K562 (cell line): Measurements from ENCODE around the gene CCDC9. TPM values are rescaled to one million over a fixed set of nuclear protein-coding genes. Genes with fewer than 3 reads are reported as not detected.

ENCODE experiments used
- CBX5 ChIP-seq: IDR thresholded peaks from 2 replicates; pipeline ENCODE4 v1.6.1; 2014; ENCODE audit warnings: low read depth, borderline replicate concordance
- GATAD2B ChIP-seq: fragments of 450-650 bp; IDR thresholded peaks from 2 replicates; pipeline ENCODE4 v1.6.1; 2017; ENCODE audit warnings: mild to moderate bottlenecking, borderline replicate concordance
- HDAC8 ChIP-seq: fragments of 450-650 bp; IDR thresholded peaks from 2 replicates; pipeline ENCODE4 v1.6.1; 2016; ENCODE audit warnings: mild to moderate bottlenecking, missing genetic modification characterization, moderate library complexity, missing compliant biosample characterization
- HEY1 ChIP-seq: fragments of 250-450 bp; sonication (Bioruptor Pico); IDR thresholded peaks from 2 replicates; pipeline ENCODE4 v1.5.0; 2020; ENCODE audit warnings: mild to moderate bottlenecking, moderate library complexity, borderline replicate concordance
- POU5F1 ChIP-seq: fragments of 150-350 bp; IDR thresholded peaks from 2 replicates; pipeline ENCODE4 v1.6.1; 2014; ENCODE audit warnings: borderline replicate concordance, low read length, low read depth, mild to moderate bottlenecking; ENCODE audit not compliant: partially characterized antibody
- PURB ChIP-seq: sonication (generic); formaldehyde crosslinking; IDR thresholded peaks from 2 replicates; pipeline ENCODE4 v1.9.0; 2021; ENCODE audit warnings: low read depth, mild to moderate bottlenecking, missing genetic modification reagents
- RBM14 ChIP-seq: fragments of 200-400 bp; formaldehyde crosslinking; IDR thresholded peaks from 2 replicates; pipeline ENCODE4 v1.6.1; 2018; ENCODE audit warnings: low read depth, mild to moderate bottlenecking, low read length, moderate library complexity, borderline replicate concordance; ENCODE audit not compliant: insufficient read depth
- ZNF217 ChIP-seq: sonication (generic); formaldehyde crosslinking; IDR thresholded peaks from 2 replicates; pipeline ENCODE4 v1.8.0; 2022; ENCODE audit warnings: mild to moderate bottlenecking, missing genetic modification reagents
- polyA plus RNA-seq, 8 experiments: library from polyadenylated mRNA; depleted of rRNA in 4 of 8; stranded (reverse) in 5 of 8; unstranded in 3 of 8; fragments of >200 nt; fragmentation: Nextera tagmentation in 2 of 8; fragmentation: Illumina TruSeq in 1 of 8; extraction: Ambion mirVana in 2 of 8; extraction: Trizol in 1 of 8; gene quantifications; 2 replicates each; pipeline versions ENCODE4 v1.2.1 to v1.2.3, GENCODE V29; 2011 to 2014; ENCODE audit warnings: inconsistent platforms in 1 of 8, missing spikeins in 1 of 8
- total RNA-seq, 7 experiments: library from RNA; depleted of rRNA in 6 of 7; stranded (reverse); fragments of >200 nt in 6 of 7; fragmentation: Illumina TruSeq in 2 of 7; extraction: Trizol in 2 of 7; gene quantifications; 2 replicates each; pipeline versions ENCODE4 v1.2.1 to v1.2.3, GENCODE V29; 2011 to 2021; ENCODE audit warnings: low replicate concordance in 1 of 7
- TF ChIP-seq, protein P1 (sequence below): sonication (generic); formaldehyde crosslinking; IDR thresholded peaks from 2 replicates; pipeline ENCODE4 v1.8.0; 2023; ENCODE audit warnings: mild to moderate bottlenecking, missing genetic modification reagents
- TF ChIP-seq, protein P2 (sequence below), 2 experiments: fragments of 450-650 bp; IDR thresholded peaks; 2 replicates each; pipeline ENCODE4 v1.6.1; 2016; ENCODE audit warnings: mild to moderate bottlenecking in 2 of 2, borderline replicate concordance in 1 of 2, low read depth in 1 of 2, moderate library complexity in 1 of 2
- TF ChIP-seq, protein P3 (sequence below): IDR thresholded peaks from 2 replicates; pipeline ENCODE4 v1.6.1; 2014; ENCODE audit warnings: antibody characterized with exemption

CCDC9 gene
- total and polyA plus RNA-seq, 9 of the 15 experiments (the other 6 are each of a cell fraction or from before 2014, with no cell fraction given) = 0.23 to 38.6 (median 8.4) TPM

DNA sequence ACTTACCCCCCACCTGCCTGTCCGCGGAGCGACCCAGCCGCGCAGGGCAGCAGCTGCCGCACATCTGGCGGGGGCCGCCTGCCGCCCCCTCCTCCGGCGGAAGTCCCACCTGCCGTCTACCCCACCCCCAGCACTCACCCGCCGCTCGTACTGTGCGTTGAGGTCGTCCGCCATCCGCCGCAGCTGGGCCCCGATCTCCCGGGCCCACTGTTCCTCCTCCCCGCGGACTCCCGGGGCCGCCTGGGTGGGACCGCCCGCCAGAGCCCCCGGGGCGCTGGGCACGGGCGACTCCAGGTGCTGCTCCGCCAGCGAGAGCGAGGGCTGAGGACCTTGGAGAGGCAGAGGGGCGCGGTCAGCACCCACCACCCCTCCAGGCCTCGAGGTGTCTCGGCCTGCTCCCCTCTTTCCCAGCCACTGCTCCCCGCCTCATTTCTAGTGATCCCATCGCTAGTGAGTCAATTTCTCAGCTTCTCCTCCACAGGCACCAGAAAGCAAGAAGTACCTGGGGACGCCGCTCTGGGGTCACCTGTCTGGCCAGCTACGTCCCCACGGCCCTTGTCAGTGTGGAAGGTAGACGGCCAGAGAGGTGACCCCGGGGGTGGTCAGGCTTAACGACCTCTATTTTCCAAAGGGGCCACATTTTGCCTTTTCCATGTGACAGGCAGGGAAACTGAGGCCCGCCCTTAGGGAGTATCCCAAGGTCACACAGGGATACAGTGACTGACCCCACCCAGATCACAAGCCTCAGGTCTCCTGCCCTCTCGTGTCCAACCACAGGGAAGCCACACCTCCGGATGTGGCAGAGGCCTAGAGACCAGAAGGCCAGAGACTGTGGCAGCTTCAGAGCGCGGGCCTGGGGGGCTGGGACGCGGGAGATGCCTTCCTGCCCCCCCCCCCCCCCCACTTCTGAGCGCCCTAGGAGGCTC, 29.6 kb upstream of the CCDC9 start (continued):
- TF ChIP-seq PURB (CRISPR knock-in tag) = no peak
- TF ChIP-seq ZNF217 (CRISPR knock-in tag) = no peak
- no peak for TF ChIP-seq HDAC8
- TF ChIP-seq POU5F1 = no peak
- TF ChIP-seq, protein P1, sequence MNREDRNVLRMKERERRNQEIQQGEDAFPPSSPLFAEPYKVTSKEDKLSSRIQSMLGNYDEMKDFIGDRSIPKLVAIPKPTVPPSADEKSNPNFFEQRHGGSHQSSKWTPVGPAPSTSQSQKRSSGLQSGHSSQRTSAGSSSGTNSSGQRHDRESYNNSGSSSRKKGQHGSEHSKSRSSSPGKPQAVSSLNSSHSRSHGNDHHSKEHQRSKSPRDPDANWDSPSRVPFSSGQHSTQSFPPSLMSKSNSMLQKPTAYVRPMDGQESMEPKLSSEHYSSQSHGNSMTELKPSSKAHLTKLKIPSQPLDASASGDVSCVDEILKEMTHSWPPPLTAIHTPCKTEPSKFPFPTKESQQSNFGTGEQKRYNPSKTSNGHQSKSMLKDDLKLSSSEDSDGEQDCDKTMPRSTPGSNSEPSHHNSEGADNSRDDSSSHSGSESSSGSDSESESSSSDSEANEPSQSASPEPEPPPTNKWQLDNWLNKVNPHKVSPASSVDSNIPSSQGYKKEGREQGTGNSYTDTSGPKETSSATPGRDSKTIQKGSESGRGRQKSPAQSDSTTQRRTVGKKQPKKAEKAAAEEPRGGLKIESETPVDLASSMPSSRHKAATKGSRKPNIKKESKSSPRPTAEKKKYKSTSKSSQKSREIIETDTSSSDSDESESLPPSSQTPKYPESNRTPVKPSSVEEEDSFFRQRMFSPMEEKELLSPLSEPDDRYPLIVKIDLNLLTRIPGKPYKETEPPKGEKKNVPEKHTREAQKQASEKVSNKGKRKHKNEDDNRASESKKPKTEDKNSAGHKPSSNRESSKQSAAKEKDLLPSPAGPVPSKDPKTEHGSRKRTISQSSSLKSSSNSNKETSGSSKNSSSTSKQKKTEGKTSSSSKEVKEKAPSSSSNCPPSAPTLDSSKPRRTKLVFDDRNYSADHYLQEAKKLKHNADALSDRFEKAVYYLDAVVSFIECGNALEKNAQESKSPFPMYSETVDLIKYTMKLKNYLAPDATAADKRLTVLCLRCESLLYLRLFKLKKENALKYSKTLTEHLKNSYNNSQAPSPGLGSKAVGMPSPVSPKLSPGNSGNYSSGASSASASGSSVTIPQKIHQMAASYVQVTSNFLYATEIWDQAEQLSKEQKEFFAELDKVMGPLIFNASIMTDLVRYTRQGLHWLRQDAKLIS (CRISPR knock-in tag) = peak; percentile 93
- TF ChIP-seq, protein P2, sequence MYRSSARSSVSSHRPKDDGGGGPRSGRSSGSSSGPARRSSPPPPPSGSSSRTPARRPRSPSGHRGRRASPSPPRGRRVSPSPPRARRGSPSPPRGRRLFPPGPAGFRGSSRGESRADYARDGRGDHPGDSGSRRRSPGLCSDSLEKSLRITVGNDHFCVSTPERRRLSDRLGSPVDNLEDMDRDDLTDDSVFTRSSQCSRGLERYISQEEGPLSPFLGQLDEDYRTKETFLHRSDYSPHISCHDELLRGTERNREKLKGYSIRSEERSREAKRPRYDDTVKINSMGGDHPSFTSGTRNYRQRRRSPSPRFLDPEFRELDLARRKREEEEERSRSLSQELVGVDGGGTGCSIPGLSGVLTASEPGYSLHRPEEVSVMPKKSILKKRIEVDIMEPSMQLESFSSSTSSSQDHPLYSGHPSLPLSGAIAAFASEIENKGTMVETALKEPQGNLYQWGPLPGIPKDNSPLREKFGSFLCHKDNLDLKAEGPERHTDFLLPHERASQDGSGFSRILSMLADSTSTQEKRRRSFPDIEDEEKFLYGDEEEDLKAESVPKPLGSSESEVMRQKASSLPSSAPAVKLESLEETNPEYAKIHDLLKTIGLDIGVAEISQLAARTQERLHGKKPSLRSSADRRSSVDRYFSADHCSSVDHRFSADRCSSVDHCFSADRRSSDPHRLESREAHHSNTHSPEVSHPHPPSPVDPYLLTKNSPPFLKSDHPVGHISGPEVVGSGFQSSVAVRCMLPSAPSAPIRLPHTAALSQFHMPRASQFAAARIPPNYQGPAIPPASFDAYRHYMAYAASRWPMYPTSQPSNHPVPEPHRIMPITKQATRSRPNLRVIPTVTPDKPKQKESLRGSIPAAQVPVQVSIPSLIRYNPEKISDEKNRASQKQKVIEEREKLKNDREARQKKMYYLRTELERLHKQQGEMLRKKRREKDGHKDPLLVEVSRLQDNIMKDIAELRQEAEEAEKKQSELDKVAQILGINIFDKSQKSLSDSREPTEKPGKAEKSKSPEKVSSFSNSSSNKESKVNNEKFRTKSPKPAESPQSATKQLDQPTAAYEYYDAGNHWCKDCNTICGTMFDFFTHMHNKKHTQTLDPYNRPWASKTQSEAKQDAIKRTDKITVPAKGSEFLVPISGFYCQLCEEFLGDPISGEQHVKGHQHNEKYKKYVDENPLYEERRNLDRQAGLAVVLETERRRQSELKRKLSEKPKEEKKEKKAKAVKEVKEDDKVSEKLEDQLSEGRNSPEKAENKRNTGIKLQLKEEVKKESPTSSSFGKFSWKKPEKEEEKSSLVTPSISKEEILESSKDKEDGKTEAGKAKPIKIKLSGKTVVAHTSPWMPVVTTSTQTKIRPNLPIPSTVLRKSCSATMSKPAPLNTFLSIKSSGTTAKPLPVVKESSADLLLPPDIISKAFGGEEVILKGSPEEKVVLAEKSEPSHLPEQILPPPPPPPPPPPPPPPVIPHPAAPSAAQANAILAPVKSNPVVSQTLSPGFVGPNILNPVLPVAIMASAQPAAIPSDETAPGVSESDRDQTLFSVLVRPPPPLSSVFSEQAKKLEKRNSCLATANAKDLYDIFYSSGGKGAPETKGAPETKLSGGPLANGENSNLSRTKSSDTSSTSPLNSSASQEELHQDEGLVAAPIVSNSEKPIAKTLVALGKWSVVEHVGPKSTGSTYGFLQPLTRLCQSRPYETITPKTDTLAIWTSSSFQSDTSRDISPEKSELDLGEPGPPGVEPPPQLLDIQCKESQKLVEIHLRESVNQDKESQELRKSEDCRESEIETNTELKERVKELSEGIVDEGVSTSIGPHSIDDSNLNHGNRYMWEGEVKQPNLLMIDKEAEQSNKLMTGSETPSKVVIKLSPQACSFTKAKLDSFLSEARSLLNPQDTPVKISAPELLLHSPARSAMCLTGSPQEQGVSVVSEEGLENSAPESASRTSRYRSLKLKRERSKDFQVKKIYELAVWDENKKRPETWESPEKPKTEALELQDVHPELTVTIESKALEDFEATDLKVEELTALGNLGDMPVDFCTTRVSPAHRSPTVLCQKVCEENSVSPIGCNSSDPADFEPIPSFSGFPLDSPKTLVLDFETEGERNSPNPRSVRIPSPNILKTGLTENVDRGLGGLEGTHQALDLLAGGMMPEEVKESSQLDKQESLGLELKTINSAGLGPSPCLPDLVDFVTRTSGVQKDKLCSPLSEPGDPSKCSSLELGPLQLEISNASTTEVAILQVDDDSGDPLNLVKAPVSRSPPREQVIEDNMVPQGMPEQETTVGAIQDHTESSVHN (IDR thresholded peaks at IDR 0.05; ENCODE audit: borderline replicate concordance in 1 of 2, low read depth in 1 of 2) = no peak
- TF ChIP-seq HEY1 = peak; percentile 4; the same call in 1 of the 2 replicates
- no peak for TF ChIP-seq CBX5
- TF ChIP-seq, protein P3, sequence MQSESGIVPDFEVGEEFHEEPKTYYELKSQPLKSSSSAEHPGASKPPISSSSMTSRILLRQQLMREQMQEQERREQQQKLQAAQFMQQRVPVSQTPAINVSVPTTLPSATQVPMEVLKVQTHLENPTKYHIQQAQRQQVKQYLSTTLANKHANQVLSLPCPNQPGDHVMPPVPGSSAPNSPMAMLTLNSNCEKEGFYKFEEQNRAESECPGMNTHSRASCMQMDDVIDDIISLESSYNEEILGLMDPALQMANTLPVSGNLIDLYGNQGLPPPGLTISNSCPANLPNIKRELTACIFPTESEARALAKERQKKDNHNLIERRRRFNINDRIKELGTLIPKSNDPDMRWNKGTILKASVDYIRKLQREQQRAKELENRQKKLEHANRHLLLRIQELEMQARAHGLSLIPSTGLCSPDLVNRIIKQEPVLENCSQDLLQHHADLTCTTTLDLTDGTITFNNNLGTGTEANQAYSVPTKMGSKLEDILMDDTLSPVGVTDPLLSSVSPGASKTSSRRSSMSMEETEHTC = peak; percentile 81; the same call in 1 of the 2 replicates
- TF ChIP-seq RBM14 = peak; percentile 100
- peak; percentile 66; the same call in 1 of the 2 replicates for TF ChIP-seq GATAD2B
